Transverse colon (tissue), 3 donors: ENCODE data around the gene ATP6V1F.

Experiments used
- CTCF ChIP-seq, 5 experiments: fragments of 200-600 bp in 3 of 5; fragments of 450-650 bp in 2 of 5; sonication (generic) in 3 of 5; IDR thresholded peaks; 1 replicate in 2 of 5; 2 replicates in 3 of 5; pipeline ENCODE4 v1.5.1; 2016 to 2017; ENCODE audit warnings: antibody characterized with exemption in 5 of 5, inconsistent platforms in 3 of 5, mild to moderate bottlenecking in 2 of 5, moderate library complexity in 1 of 5
- POLR2A ChIP-seq: fragments of 450-650 bp; IDR thresholded peaks from one replicate; pipeline ENCODE4 v1.6.1; 2016; ENCODE audit warnings: antibody characterized with exemption, mild to moderate bottlenecking, moderate library complexity

GRCh38 chr7:128841171-128841690, 21.4 kb upstream of the ATP6V1F start:
- TF ChIP-seq CTCF (IDR thresholded peaks at IDR 0.05) (no peak), POLR2A (no peak)
